WTC11 (cell line): ENCODE results near the gene TPRX2.
"Not testable (repeated sequence)": the region's sequence is repeated elsewhere in the genome, so short reads cannot be mapped to it uniquely, and the experiment has no call there.

Experiments used
- ATF2 ChIP-seq: sonication (generic); formaldehyde crosslinking; IDR thresholded peaks from 2 replicates; pipeline ENCODE4 v1.8.1; 2022; ENCODE audit warnings: low read depth, missing genetic modification reagents, borderline replicate concordance
- CTCF ChIP-seq: fragments of 200-600 bp; IDR thresholded peaks from 2 replicates; pipeline ENCODE4 v1.8.0; 2022; ENCODE audit warnings: antibody characterized with exemption
- ETV6 ChIP-seq: sonication (generic); formaldehyde crosslinking; IDR thresholded peaks from 2 replicates; pipeline ENCODE4 v1.8.1; 2022; ENCODE audit warnings: mild to moderate bottlenecking, missing genetic modification reagents
- IRF1 ChIP-seq: sonication (generic); formaldehyde crosslinking; IDR thresholded peaks from 2 replicates; pipeline ENCODE4 v1.8.0; 2023; ENCODE audit warnings: missing genetic modification reagents
- MAX ChIP-seq: sonication (generic); formaldehyde crosslinking; IDR thresholded peaks from 2 replicates; pipeline ENCODE4 v1.8.0; 2022; ENCODE audit warnings: mild to moderate bottlenecking, missing genetic modification reagents
- NR3C1 ChIP-seq: sonication (generic); formaldehyde crosslinking; conservative IDR thresholded peaks from 2 replicates; pipeline ENCODE4 v1.8.1; 2023; ENCODE audit warnings: low read depth, mild to moderate bottlenecking, missing genetic modification reagents
- TEAD4 ChIP-seq: sonication (generic); formaldehyde crosslinking; IDR thresholded peaks from 2 replicates; pipeline ENCODE4 v1.8.0; 2022; ENCODE audit warnings: mild to moderate bottlenecking, missing genetic modification reagents
- USF2 ChIP-seq: sonication (generic); formaldehyde crosslinking; IDR thresholded peaks from 2 replicates; pipeline ENCODE4 v1.8.1; 2023; ENCODE audit warnings: mild to moderate bottlenecking, missing genetic modification reagents, moderate library complexity

GRCh38 chr19:47910191-47910590, 51.2 kb downstream of the TPRX2 start:
- TF ChIP-seq CTCF; ETV6 (CRISPR knock-in tag); NR3C1 (CRISPR knock-in tag); MAX; IRF1; USF2; ATF2; TEAD4 (CRISPR knock-in tag): not testable (repeated sequence)
